SK-N-SH (cell line): Measurements from ENCODE around the gene PHF1. TPM values are rescaled to one million over a fixed set of nuclear protein-coding genes. Genes with fewer than 3 reads are reported as not detected.
A peak's percentile ranks its signal among the peaks of the same experiment; 100 is the strongest.

Source experiments
- CTCF ChIA-PET: fragments of 300-600, 350-600 bp; formaldehyde crosslinking; extraction: SDS; loops from one replicate; lab custom pipeline; 2021; lab: Yijun Ruan, JAX
- POLR2A ChIA-PET: fragments of 350-600 bp; sonication (Branson Sonifier 250); formaldehyde crosslinking; extraction: SDS; loops from one replicate; lab custom pipeline; 2020; ENCODE audit warnings: antibody characterized with exemption, inconsistent platforms; lab: Yijun Ruan, JAX
- DNase-seq: peaks from one replicate; pipeline ENCODE4 v3.0.0; 2012
- H2AFZ ChIP-seq: fragments of 200-600 bp; sonication (generic); 2 replicates; pipeline ENCODE4 v1.8.1; 2016; ENCODE audit warnings: antibody characterized with exemption, mild to moderate bottlenecking, low read depth
- H3F3A ChIP-seq: fragments of 200-600 bp; sonication (generic); replicated peaks from 2 replicates; pipeline ENCODE3; 2016; ENCODE audit warnings: antibody characterized with exemption, mild to moderate bottlenecking; ENCODE audit not compliant: insufficient read depth
- H3K27ac ChIP-seq, 2 experiments: fragments of 200-500 bp in 1 of 2; fragments of 200-600 bp in 1 of 2; sonication (Bioruptor generic) in 1 of 2; sonication (generic), shearing (Covaris generic) in 1 of 2; 2 replicates each; pipeline versions ENCODE4 v1.5.1 to v1.6.1; 2014 to 2016; ENCODE audit warnings: low read depth in 2 of 2, inconsistent platforms in 1 of 2, low read length in 1 of 2, mild to moderate bottlenecking in 1 of 2, mixed read lengths in 1 of 2
- H3K27me3 ChIP-seq: fragments of 200-600 bp; sonication (generic), shearing (Covaris generic); 2 replicates; pipeline ENCODE4 v1.6.1; 2016; ENCODE audit warnings: mixed run types; ENCODE audit not compliant: insufficient read depth
- H3K36me3 ChIP-seq, 2 experiments: fragments of 200-500 bp in 1 of 2; fragments of 200-600 bp in 1 of 2; sonication (Bioruptor generic) in 1 of 2; sonication (generic) in 1 of 2; replicated peaks in 1 of 2; 2 replicates each; pipeline versions ENCODE3 to v1.5.1; 2014 to 2016; ENCODE audit warnings: low read length in 1 of 2, mild to moderate bottlenecking in 1 of 2; ENCODE audit not compliant: insufficient read depth in 2 of 2, control insufficient read depth in 1 of 2
- H3K4me1 ChIP-seq, 2 experiments: fragments of 200-500 bp in 1 of 2; fragments of 200-600 bp in 1 of 2; sonication (Bioruptor generic) in 1 of 2; sonication (generic), shearing (Covaris generic) in 1 of 2; 2 replicates each; pipeline versions ENCODE4 v1.5.1 to v1.6.1; 2014 to 2016; ENCODE audit warnings: low read depth in 1 of 2, low read length in 1 of 2, mixed run types in 1 of 2; ENCODE audit not compliant: insufficient read depth in 2 of 2, control insufficient read depth in 1 of 2
- H3K4me2 ChIP-seq: fragments of 200-600 bp; sonication (generic), shearing (Covaris generic); 2 replicates; pipeline ENCODE4 v1.6.1; 2017; ENCODE audit warnings: mixed run types
- H3K4me3 ChIP-seq, 2 experiments: fragments of 200-500 bp in 1 of 2; fragments of 200-600 bp in 1 of 2; sonication (Bioruptor generic) in 1 of 2; sonication (generic), shearing (Covaris generic) in 1 of 2; 2 replicates each; pipeline versions ENCODE4 v1.5.1 to v1.8.1; 2014 to 2016; ENCODE audit warnings: low read depth in 2 of 2, inconsistent platforms in 1 of 2, low read length in 1 of 2, mild to moderate bottlenecking in 1 of 2, mixed read lengths in 1 of 2, moderate library complexity in 1 of 2
- H3K79me2 ChIP-seq: fragments of 200-600 bp; sonication (generic); 2 replicates; pipeline ENCODE4 v1.8.1; 2017; ENCODE audit warnings: mild to moderate bottlenecking; ENCODE audit not compliant: insufficient read depth
- H3K9ac ChIP-seq: fragments of 200-600 bp; sonication (generic); 2 replicates; pipeline ENCODE4 v1.6.1; 2017; ENCODE audit warnings: mixed run types
- H3K9me2 ChIP-seq: fragments of 200-600 bp; sonication (generic); 2 replicates; pipeline ENCODE4 v1.6.1; 2017; ENCODE audit warnings: mixed run types
- H3K9me3 ChIP-seq: fragments of 200-600 bp; sonication (generic); 2 replicates; pipeline ENCODE4 v1.6.1; 2017; ENCODE audit warnings: mixed run types, mild to moderate bottlenecking, moderate library complexity
- H4K20me1 ChIP-seq: fragments of 200-600 bp; sonication (generic); 2 replicates; pipeline ENCODE4 v1.6.1; 2017; ENCODE audit warnings: mild to moderate bottlenecking, mixed run types; ENCODE audit not compliant: insufficient read depth
- ELF1 ChIP-seq: IDR thresholded peaks from 2 replicates; pipeline ENCODE4 v1.4.0; 2012
- GATA2 ChIP-seq: sonication (generic); formaldehyde crosslinking; IDR thresholded peaks from 2 replicates; pipeline ENCODE4 v1.5.0; 2020; ENCODE audit warnings: mild to moderate bottlenecking, missing genetic modification reagents
- JUND ChIP-seq: IDR thresholded peaks from 2 replicates; pipeline ENCODE4 v1.4.0; 2012
- MXI1 ChIP-seq: IDR thresholded peaks from 2 replicates; pipeline ENCODE4 v1.6.1; 2012; ENCODE audit warnings: mild to moderate bottlenecking, low read depth, low read length, improper control_type of control experiment
- POLR2AphosphoS5 ChIP-seq: IDR thresholded peaks from 2 replicates; pipeline ENCODE4 v1.6.1; 2012; ENCODE audit warnings: low read depth, low read length
- RAD21 ChIP-seq: IDR thresholded peaks from 2 replicates; pipeline ENCODE4 v1.6.1; 2012; ENCODE audit warnings: mild to moderate bottlenecking, low read length
- SMC3 ChIP-seq: IDR thresholded peaks from 2 replicates; pipeline ENCODE4 v1.6.1; 2012; ENCODE audit warnings: low read depth, low read length, improper control_type of control experiment
- TAF1 ChIP-seq: IDR thresholded peaks from 2 replicates; pipeline ENCODE4 v1.6.1; 2012; ENCODE audit warnings: low read depth, mild to moderate bottlenecking, low read length, moderate library complexity, borderline replicate concordance
- TEAD4 ChIP-seq: IDR thresholded peaks from 2 replicates; pipeline ENCODE4 v1.4.0; 2012; ENCODE audit warnings: mild to moderate bottlenecking, borderline replicate concordance; ENCODE audit not compliant: insufficient read depth
- YY1 ChIP-seq: IDR thresholded peaks from 2 replicates; pipeline ENCODE4 v1.4.0; 2012; ENCODE audit warnings: low read depth, mild to moderate bottlenecking
- WGBS: methylation state at CpG from one replicate; pipeline ENCODE4 v1.1.6; 2017; ENCODE audit warnings: low lambda C conversion rate; 5-methylcytosine and 5-hydroxymethylcytosine counted together
- polyA plus RNA-seq, 3 experiments: library from polyadenylated mRNA; depleted of rRNA; stranded (reverse); fragments of >200 nt; gene quantifications; 2 replicates each; pipeline ENCODE4 v1.2.3, GENCODE V29; 2012
- TF ChIP-seq, protein P1 (sequence below): IDR thresholded peaks from 2 replicates; pipeline ENCODE4 v1.4.0; 2012; ENCODE audit warnings: low read depth
- TF ChIP-seq, protein P2 (sequence below): IDR thresholded peaks from 2 replicates; pipeline ENCODE4 v1.4.0; 2012; ENCODE audit warnings: low read depth, borderline replicate concordance
- TF ChIP-seq, protein P3 (sequence below): fragments of 150-350 bp; IDR thresholded peaks from 2 replicates; pipeline ENCODE4 v1.6.1; 2017; ENCODE audit warnings: antibody characterized with exemption, low read length, low read depth, borderline replicate concordance
- TF ChIP-seq, protein P4 (sequence below): fragments of 200-600 bp; sonication (generic); IDR thresholded peaks from 2 replicates; pipeline ENCODE4 v1.6.1; 2017; ENCODE audit warnings: antibody characterized with exemption, mild to moderate bottlenecking, moderate library complexity
- TF ChIP-seq, protein P5 (sequence below): IDR thresholded peaks from 2 replicates; pipeline ENCODE4 v1.6.1; 2012; ENCODE audit warnings: mild to moderate bottlenecking, low read depth, low read length, moderate library complexity
- TF ChIP-seq, protein P6 (sequence below): fragments of 150-350 bp; IDR thresholded peaks from 2 replicates; pipeline ENCODE4 v1.6.1; 2016; ENCODE audit warnings: mild to moderate bottlenecking, low read depth, low read length
- TF ChIP-seq, protein P7 (sequence below): IDR thresholded peaks from 2 replicates; pipeline ENCODE4 v1.4.0; 2012; ENCODE audit warnings: low read depth, borderline replicate concordance
- TF ChIP-seq, protein P8 (sequence below): IDR thresholded peaks from 2 replicates; pipeline ENCODE4; 2012

PHF1 gene
- polyA plus RNA-seq, 1 of the 3 experiments (the other 2 are of a cell fraction): 48.7 TPM

DNA sequence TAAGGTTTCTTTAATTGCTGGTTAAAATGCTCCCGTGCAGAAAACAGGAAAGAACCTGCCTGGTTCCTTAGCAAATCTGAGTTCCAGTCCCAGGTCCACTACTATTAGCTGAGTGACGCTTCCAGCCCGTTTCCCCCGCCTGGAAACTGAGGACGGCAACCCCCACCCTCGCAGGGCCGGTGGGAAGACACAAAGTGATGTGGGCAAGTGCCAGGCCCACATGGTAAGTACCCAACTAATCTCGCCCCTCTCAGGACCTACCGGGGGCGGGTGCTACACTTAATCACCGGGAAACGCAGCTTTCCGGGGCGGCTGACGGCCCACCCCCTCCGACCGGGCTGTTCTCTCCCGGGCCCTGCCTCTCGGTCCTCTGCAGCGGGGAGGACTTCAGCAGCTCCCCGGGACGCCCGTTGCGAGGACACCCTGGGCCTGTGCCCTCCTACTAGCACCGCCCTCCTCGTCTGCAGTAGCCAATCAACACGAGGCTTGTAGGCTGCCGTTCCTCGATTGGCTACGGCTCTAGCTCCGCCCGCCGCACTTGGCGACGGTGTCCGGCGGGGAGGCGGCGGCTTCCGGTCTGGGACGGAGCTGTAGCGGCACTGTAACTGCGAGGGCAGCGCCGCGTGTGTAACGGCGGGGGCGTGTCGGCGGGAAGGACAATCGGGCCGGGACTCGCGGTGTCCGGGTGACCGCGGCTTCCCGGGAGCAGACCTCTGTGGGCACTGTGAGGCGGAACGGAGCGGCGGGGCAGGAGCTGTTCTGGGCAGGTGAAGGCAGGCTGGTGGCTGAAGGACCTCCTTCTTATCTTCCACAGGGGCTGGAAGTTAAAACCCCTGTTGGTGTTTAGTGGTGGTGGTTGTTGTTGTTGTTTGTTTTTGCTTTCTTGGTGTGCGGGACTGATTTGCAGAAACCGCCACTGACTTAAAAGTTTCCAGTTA lies 43.5 kb downstream of the PHF1 start, which contains the start of gene ZBTB9:
Gene ZBTB9, plus strand, starts transcription at position 568 of the 938 bp plus-strand sequence. CDS start 525 bp downstream, outside the sequence.
- H3K36me3 ChIP-seq: peaks cover 10 to 23% of the 10 kb centered on the region in 2 experiments
- H3K9ac ChIP-seq: peak within 1 kb of the TSS; percentile 71
- H3K4me1 ChIP-seq: peaks cover 0 to 21% of the 10 kb centered on the region in 2 experiments; a peak in 1 of 4 replicates
- H3K9me3 ChIP-seq: no peaks in the 10 kb centered on the region
- H2AFZ ChIP-seq: peak within 1 kb of the TSS; percentile 85
- H3F3A ChIP-seq: peaks cover 16% of the 10 kb centered on the region
- ChIA-PET CTCF (interaction anchor here (0.8 to 2.0 kb wide), 6 partner anchors 13 to 135 kb away, joined by 3 to 8 read pairs (median 4); no protein-coding TSS in a partner anchor), POLR2A (interaction anchor here (0.9 to 1.7 kb wide), 5 partner anchors 9 to 126 kb away, joined by 3 to 9 read pairs (median 4); partner anchors contain the start of genes BAK1 and CUTA)
- peak within 1 kb of the TSS; percentile 81 to 85 for H3K4me3 ChIP-seq
- 2% methylated on average over 12 of the region's 65 CpGs for WGBS
- H3K27ac ChIP-seq: peak within 1 kb of the TSS; percentile 57 to 79; a peak in 3 of 4 replicates
- H3K79me2 ChIP-seq: peaks cover 32% of the 10 kb centered on the region
- peak; percentile 99 for DNase-seq
- no peaks in the 10 kb centered on the region for H4K20me1 ChIP-seq
- no peaks in the 10 kb centered on the region for H3K9me2 ChIP-seq
- no peaks in the 10 kb centered on the region for H3K27me3 ChIP-seq
- peak within 1 kb of the TSS; percentile 82 for H3K4me2 ChIP-seq
- TF ChIP-seq TEAD4: no peak
- peak; percentile 56; the same call in 1 of the 2 replicates for TF ChIP-seq ELF1
- TF ChIP-seq, protein P1, sequence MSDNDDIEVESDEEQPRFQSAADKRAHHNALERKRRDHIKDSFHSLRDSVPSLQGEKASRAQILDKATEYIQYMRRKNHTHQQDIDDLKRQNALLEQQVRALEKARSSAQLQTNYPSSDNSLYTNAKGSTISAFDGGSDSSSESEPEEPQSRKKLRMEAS: peak; percentile 97
- no peak for TF ChIP-seq JUND
- TF ChIP-seq, protein P2, sequence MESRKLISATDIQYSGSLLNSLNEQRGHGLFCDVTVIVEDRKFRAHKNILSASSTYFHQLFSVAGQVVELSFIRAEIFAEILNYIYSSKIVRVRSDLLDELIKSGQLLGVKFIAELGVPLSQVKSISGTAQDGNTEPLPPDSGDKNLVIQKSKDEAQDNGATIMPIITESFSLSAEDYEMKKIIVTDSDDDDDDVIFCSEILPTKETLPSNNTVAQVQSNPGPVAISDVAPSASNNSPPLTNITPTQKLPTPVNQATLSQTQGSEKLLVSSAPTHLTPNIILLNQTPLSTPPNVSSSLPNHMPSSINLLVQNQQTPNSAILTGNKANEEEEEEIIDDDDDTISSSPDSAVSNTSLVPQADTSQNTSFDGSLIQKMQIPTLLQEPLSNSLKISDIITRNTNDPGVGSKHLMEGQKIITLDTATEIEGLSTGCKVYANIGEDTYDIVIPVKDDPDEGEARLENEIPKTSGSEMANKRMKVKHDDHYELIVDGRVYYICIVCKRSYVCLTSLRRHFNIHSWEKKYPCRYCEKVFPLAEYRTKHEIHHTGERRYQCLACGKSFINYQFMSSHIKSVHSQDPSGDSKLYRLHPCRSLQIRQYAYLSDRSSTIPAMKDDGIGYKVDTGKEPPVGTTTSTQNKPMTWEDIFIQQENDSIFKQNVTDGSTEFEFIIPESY: 0 out of 2 replicates have a peak, but pooled peaks have one; percentile 17
- no peak for TF ChIP-seq GATA2 (CRISPR knock-in tag)
- TF ChIP-seq, protein P3, sequence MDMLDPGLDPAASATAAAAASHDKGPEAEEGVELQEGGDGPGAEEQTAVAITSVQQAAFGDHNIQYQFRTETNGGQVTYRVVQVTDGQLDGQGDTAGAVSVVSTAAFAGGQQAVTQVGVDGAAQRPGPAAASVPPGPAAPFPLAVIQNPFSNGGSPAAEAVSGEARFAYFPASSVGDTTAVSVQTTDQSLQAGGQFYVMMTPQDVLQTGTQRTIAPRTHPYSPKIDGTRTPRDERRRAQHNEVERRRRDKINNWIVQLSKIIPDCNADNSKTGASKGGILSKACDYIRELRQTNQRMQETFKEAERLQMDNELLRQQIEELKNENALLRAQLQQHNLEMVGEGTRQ: no peak
- TF ChIP-seq, protein P4, sequence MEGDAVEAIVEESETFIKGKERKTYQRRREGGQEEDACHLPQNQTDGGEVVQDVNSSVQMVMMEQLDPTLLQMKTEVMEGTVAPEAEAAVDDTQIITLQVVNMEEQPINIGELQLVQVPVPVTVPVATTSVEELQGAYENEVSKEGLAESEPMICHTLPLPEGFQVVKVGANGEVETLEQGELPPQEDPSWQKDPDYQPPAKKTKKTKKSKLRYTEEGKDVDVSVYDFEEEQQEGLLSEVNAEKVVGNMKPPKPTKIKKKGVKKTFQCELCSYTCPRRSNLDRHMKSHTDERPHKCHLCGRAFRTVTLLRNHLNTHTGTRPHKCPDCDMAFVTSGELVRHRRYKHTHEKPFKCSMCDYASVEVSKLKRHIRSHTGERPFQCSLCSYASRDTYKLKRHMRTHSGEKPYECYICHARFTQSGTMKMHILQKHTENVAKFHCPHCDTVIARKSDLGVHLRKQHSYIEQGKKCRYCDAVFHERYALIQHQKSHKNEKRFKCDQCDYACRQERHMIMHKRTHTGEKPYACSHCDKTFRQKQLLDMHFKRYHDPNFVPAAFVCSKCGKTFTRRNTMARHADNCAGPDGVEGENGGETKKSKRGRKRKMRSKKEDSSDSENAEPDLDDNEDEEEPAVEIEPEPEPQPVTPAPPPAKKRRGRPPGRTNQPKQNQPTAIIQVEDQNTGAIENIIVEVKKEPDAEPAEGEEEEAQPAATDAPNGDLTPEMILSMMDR: no peak
- TF ChIP-seq, protein P5, sequence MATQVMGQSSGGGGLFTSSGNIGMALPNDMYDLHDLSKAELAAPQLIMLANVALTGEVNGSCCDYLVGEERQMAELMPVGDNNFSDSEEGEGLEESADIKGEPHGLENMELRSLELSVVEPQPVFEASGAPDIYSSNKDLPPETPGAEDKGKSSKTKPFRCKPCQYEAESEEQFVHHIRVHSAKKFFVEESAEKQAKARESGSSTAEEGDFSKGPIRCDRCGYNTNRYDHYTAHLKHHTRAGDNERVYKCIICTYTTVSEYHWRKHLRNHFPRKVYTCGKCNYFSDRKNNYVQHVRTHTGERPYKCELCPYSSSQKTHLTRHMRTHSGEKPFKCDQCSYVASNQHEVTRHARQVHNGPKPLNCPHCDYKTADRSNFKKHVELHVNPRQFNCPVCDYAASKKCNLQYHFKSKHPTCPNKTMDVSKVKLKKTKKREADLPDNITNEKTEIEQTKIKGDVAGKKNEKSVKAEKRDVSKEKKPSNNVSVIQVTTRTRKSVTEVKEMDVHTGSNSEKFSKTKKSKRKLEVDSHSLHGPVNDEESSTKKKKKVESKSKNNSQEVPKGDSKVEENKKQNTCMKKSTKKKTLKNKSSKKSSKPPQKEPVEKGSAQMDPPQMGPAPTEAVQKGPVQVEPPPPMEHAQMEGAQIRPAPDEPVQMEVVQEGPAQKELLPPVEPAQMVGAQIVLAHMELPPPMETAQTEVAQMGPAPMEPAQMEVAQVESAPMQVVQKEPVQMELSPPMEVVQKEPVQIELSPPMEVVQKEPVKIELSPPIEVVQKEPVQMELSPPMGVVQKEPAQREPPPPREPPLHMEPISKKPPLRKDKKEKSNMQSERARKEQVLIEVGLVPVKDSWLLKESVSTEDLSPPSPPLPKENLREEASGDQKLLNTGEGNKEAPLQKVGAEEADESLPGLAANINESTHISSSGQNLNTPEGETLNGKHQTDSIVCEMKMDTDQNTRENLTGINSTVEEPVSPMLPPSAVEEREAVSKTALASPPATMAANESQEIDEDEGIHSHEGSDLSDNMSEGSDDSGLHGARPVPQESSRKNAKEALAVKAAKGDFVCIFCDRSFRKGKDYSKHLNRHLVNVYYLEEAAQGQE: no peak
- peak; percentile 96 for TF ChIP-seq MXI1
- TF ChIP-seq SMC3: no peak
- TF ChIP-seq RAD21: no peak
- TF ChIP-seq, protein P6, sequence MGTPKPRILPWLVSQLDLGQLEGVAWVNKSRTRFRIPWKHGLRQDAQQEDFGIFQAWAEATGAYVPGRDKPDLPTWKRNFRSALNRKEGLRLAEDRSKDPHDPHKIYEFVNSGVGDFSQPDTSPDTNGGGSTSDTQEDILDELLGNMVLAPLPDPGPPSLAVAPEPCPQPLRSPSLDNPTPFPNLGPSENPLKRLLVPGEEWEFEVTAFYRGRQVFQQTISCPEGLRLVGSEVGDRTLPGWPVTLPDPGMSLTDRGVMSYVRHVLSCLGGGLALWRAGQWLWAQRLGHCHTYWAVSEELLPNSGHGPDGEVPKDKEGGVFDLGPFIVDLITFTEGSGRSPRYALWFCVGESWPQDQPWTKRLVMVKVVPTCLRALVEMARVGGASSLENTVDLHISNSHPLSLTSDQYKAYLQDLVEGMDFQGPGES: peak; percentile 60
- TF ChIP-seq YY1: no peak
- TF ChIP-seq POLR2AphosphoS5: peak; percentile 96
- TF ChIP-seq TAF1: peak; percentile 72
- TF ChIP-seq, protein P7, sequence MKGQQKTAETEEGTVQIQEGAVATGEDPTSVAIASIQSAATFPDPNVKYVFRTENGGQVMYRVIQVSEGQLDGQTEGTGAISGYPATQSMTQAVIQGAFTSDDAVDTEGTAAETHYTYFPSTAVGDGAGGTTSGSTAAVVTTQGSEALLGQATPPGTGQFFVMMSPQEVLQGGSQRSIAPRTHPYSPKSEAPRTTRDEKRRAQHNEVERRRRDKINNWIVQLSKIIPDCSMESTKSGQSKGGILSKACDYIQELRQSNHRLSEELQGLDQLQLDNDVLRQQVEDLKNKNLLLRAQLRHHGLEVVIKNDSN: no peak
- TF ChIP-seq, protein P8, sequence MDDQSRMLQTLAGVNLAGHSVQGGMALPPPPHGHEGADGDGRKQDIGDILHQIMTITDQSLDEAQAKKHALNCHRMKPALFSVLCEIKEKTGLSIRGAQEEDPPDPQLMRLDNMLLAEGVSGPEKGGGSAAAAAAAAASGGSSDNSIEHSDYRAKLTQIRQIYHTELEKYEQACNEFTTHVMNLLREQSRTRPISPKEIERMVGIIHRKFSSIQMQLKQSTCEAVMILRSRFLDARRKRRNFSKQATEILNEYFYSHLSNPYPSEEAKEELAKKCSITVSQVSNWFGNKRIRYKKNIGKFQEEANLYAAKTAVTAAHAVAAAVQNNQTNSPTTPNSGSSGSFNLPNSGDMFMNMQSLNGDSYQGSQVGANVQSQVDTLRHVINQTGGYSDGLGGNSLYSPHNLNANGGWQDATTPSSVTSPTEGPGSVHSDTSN: no peak; the same call in 1 of the 2 replicates
